ENCODE measurements around the gene AFF3. TPM values are rescaled to one million over a fixed set of nuclear protein-coding genes. Genes with fewer than 3 reads are reported as not detected.

The AFF3 gene
- total and polyA plus RNA-seq, 2 of the 8 experiments (the other 6 are each of a cell fraction or from before 2014, with no cell fraction given): 0.27 to 3.0 TPM

DNA sequence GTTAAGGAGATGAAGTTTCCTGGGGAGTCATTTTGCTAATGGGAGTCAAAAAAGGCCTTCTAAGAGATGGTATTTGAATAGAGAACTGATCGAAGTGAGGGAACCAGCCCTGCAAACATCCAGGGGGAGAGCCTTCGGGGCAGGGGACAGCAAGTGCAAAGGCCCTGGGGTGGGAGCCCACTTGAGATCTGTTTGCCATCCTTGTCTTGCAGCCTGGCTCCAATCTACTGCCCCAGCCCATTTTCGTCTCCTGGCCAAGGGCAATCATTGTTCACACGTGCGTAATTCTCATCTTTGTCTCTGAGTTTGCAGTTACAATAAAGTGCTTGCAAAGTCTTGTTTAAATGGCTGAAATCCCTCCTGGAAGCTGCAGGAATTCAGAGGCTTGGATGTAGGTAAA, 43.1 kb upstream of the AFF3 start:
- POLR2A ChIA-PET (ENCODE audit: partially characterized antibody): no interaction called here

More for the DNA sequence above, 43.1 kb upstream of the AFF3 start:
- DNase-seq (ENCODE audit: low read depth in 1 of 2, low spot score in 2 of 2) (no peak), FAIRE-seq (no peak)
- H2BK120ac ChIP-seq (replicated peaks; ENCODE audit: low read depth, low read length): no peak overlapping the region
- no peak overlapping the region for H2BK20ac ChIP-seq (ENCODE audit: low read length)
- H4K20me1 ChIP-seq (replicated peaks in 1 of 2; ENCODE audit: control insufficient read depth in 1 of 2, insufficient read depth in 2 of 2, low read length in 2 of 2): peaks cover 0 to 1% of the 10 kb centered on the region in 2 experiments
- H3K4me3 ChIP-seq (ENCODE audit: extremely low read depth in 1 of 4, insufficient read depth in 2 of 4, low read depth in 3 of 4, low read length in 4 of 4): no peak overlapping the region
- no peak overlapping the region for H4K8ac ChIP-seq (ENCODE audit: extremely low read depth, insufficient read depth, low read length)
- H3K4ac ChIP-seq (replicated peaks; ENCODE audit: insufficient read length, low read depth, low read length): no peak overlapping the region
- H3K56ac ChIP-seq (replicated peaks; ENCODE audit: insufficient read length, low read depth, low read length): no peak overlapping the region
- H3K79me1 ChIP-seq (ENCODE audit: low read depth, low read length): no peaks in the 10 kb centered on the region
- no peak overlapping the region for H2BK12ac ChIP-seq (ENCODE audit: low read depth, low read length)
- H3K79me2 ChIP-seq (ENCODE audit: control insufficient read depth in 1 of 2, insufficient read depth in 2 of 2, low read length in 2 of 2): no peaks in the 10 kb centered on the region
- 78% methylated on average over 5 of the region's 5 CpGs; no CpG with 5 or more reads in 1 of the 2 experiments for WGBS, 2 experiments (ENCODE audit: extremely low coverage in 1 of 2, insufficient coverage in 1 of 2, insufficient read length in 1 of 2, insufficient replicate concordance in 2 of 2, low coverage in 1 of 2, low lambda C conversion rate in 2 of 2, missing lambda C conversion rate in 1 of 2)
- no peak overlapping the region for H3K9ac ChIP-seq (replicated peaks in 1 of 4; ENCODE audit: extremely low read depth in 1 of 4, low read depth in 3 of 4, low read length in 3 of 4)
- no peak overlapping the region for H3K27ac ChIP-seq (ENCODE audit: low read depth, low read length)
- H4K91ac ChIP-seq (replicated peaks; ENCODE audit: insufficient read length, low read length): no peak overlapping the region
- H4K5ac ChIP-seq (ENCODE audit: insufficient read length, low read depth, low read length): no peak overlapping the region
- H3K27me3 ChIP-seq (replicated peaks in 1 of 4; ENCODE audit: control insufficient read depth in 3 of 4, extremely low read depth in 1 of 4, insufficient read depth in 3 of 4, low read length in 3 of 4): peaks cover 13 to 63% (median 45%) of the 10 kb centered on the region in 4 experiments
- no peaks in the 10 kb centered on the region for H3K36me3 ChIP-seq (ENCODE audit: control insufficient read depth in 2 of 4, insufficient read depth in 4 of 4, low read length in 3 of 4)
- H3K4me1 ChIP-seq (replicated peaks in 1 of 4; ENCODE audit: control insufficient read depth in 3 of 4, insufficient read depth in 4 of 4, low read length in 3 of 4): peaks cover 4 to 14% (median 7%) of the 10 kb centered on the region in 4 experiments
- H3K23ac ChIP-seq (ENCODE audit: insufficient read length): no peak overlapping the region
- H2BK15ac ChIP-seq (ENCODE audit: low read length): no peak overlapping the region
- H2AFZ ChIP-seq (ENCODE audit: low read length): no peak overlapping the region
- no peaks in the 10 kb centered on the region; the same call in 1 of the 2 replicates for H3K23me2 ChIP-seq (ENCODE audit: low read depth, low read length)
- no peak overlapping the region for H2BK5ac ChIP-seq (ENCODE audit: low read depth, low read length)
- TF ChIP-seq TBP (IDR thresholded peaks at IDR 0.05; ENCODE audit: low read depth, low read length) (no peak), TAF7 (optimal IDR thresholded peaks at IDR 0.05; ENCODE audit: borderline replicate concordance, low read depth, low read length) (no peak), FOSL1 (IDR thresholded peaks at IDR 0.05; ENCODE audit: insufficient read depth, low read depth, low read length) (no peak), SP4 (IDR thresholded peaks at IDR 0.05; ENCODE audit: low read length) (no peak), EZH2 (IDR thresholded peaks at IDR 0.05; ENCODE audit: low read depth, low read length, severe bottlenecking) (no peak), SUZ12 (IDR thresholded peaks at IDR 0.05; ENCODE audit: low read length) (no peak)
- TF ChIP-seq, protein P1, sequence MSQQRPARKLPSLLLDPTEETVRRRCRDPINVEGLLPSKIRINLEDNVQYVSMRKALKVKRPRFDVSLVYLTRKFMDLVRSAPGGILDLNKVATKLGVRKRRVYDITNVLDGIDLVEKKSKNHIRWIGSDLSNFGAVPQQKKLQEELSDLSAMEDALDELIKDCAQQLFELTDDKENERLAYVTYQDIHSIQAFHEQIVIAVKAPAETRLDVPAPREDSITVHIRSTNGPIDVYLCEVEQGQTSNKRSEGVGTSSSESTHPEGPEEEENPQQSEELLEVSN (IDR thresholded peaks at IDR 0.05): no peak
- TF ChIP-seq, protein P2, sequence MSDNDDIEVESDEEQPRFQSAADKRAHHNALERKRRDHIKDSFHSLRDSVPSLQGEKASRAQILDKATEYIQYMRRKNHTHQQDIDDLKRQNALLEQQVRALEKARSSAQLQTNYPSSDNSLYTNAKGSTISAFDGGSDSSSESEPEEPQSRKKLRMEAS (IDR thresholded peaks at IDR 0.05): no peak
- H3K18ac ChIP-seq (ENCODE audit: extremely low read depth, low read length): no peak overlapping the region
- CTCF ChIA-PET (ENCODE audit: partially characterized antibody): no interaction called here
- no peak overlapping the region for H2AK5ac ChIP-seq (ENCODE audit: low read depth, low read length)
- no peak overlapping the region for H3K14ac ChIP-seq (ENCODE audit: insufficient read length)
- H3K4me2 ChIP-seq (ENCODE audit: insufficient read depth in 1 of 2, low read depth in 2 of 2, low read length in 2 of 2): no peak overlapping the region
- H3K9me3 ChIP-seq (ENCODE audit: insufficient read depth in 2 of 2, low read depth in 1 of 2, low read length in 1 of 2): no peaks in the 10 kb centered on the region
